Islet precursor cell (in vitro differentiated cells): Measurements from ENCODE around the gene COIL.

ENCODE experiments used
- DNase-seq: peaks from one replicate; pipeline ENCODE4 v3.0.0-alpha.2; 2018

COIL gene

GRCh38 chr17:56902348-56902747, 58.5 kb downstream of the COIL start:
- peak; percentile 68 for DNase-seq

GRCh38 chr17:56899403-56899802, 61.4 kb downstream of the COIL start:
- peak; percentile 41 for DNase-seq

DNA sequence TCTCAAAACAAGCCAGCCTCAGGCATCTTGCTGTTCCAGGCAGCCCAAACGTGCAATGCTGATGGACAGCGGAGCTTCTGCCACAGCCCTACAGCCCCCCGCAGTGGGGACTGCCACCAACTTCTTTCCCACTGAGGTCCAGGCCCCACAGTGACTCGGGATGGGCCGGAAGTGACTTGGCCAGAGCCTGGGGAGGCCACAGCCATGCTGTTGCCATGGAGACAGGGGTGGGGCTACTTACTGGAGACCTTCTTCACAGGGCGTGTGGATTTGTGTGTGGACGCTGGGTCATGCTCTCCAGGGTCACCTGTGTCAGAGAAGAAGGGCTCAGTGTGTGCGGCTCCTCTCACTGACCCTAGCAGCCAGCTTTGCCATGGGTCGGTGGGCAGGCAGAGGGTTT, 62.0 kb downstream of the COIL start:
- DNase-seq, result peak; percentile 54

DNA sequence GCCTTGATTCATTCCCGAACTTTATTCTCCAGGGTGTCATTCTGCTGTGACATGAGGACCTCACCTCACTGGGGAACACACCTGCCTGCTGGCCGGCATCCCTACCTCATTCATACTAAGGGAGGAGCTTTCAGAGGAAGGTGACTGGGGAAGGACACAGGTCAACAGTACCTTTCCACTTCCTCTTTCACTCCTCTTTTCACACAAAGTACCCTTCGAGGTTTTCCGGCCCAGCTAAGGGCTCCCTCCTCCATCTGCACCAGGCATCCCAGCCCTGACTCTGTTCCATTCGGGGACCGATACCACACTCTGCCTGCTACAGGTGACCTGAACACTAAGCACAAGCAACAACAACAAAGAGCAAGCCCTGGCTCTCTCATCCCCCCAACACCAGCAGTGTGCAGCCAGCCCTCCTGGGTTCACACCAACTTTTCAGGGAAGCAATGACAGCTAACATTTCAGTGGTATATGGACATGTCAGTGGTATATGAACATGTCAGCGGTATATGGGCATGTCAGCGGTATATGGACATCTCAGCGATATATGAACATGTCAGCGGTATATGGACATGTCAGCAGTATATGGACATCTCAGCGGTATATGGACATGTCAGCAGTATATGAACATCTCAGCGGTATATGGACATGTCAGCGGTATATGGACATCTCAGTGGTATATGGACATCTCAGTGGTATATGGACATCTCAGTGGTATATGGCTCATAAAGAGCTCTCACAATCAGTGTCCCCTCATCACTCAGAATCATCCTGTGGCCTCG, 63.0 kb downstream of the COIL start:
- DNase-seq, result peak; percentile 48

DNA sequence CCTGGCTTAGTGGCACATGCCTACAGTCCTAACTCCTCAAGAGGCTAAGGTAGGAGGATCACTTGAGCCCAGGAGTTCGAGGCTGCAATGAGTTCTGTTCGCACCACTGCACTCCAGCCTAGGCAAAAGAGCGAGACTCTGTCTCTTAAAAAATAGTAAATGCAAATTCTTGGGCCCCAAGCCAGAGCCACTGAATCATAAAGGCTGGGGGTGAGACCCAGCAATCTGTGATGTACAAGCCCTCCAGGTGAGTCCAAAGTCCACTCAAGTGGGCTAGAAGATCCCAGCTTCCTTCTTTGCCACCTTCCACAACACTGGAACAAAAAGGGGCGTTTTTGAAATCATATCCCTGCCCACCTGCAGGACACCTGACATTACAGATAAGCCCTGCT, 63.9 kb downstream of the COIL start:
- no peak for DNase-seq

GRCh38 chr17:56896217-56896967, 64.5 kb downstream of the COIL start:
- DNase-seq, result no peak

GRCh38 chr17:56894859-56895455, 65.9 kb downstream of the COIL start:
- peak; percentile 51 for DNase-seq

- DNase-seq, result peak; percentile 51
These were observed 67.3 kb downstream of the COIL start for GRCh38 chr17:56893503-56893902.

DNA sequence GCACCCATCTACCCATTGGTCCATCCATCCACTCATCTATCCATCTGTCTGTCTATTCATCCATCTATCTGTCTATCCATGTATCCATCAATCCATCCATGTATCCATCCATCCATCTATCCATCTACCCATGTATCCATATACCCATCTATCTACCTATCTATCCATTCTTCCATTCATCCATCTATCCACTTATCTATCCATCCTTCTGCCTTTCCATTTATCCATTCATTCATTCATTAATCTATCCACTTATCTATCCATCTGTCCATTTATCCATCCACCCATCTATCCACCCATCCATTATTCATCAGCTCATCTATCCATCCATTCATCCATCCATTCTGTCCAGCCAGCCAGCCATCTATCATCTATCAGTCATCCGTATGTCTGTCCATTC, 68.5 kb downstream of the COIL start:
- DNase-seq, result no peak

GRCh38 chr17:56891751-56892150, 69.1 kb downstream of the COIL start:
- DNase-seq, result peak; percentile 56

DNA sequence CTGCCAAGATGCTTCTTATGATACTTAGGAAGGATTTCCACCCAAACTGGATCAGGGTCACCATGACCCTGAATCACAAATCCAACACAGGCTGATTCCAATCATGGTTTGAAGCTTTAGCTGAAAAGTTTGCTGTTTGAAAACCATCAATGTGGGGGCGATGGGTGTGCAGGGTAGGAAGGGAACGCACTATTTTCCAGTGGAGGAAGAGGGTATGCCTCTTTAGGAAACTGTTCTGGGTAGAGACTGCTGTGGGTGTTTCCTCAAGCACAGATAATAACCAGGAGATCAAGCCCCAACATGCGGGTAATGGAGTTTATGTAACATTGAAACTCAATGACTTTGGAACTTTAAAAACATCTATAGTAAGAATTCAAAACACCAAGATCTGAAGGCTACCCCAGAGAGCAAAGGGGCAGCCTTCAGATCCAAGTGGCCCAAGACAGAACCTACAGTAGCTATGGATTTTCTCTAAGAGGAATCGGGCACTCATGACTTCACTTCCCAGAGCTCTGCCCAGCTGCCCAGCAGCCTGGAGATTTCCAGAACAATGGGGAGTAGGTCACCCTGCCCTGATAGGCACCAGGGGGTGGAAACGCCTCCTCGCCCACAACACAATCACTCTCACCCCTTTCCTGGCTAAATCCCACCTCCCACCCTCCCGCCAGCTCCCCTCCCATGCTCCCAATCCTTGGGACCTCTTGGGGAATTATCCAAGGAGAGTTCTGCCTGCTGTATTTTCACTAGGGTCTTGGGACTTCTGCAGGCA, 69.8 kb downstream of the COIL start:
- DNase-seq, result peak; percentile 34

GRCh38 chr17:56890390-56890789, 70.5 kb downstream of the COIL start:
- peak; percentile 35 for DNase-seq
